HG03039 (cell line): ENCODE data around the gene TCF25.
"Not testable (repeated sequence)": the region's sequence is repeated elsewhere in the genome, so short reads cannot be mapped to it uniquely, and the experiment has no call there.

Experiments used
- ATAC-seq: cut with Tn5 transposase; IDR thresholded peaks from one replicate; pipeline ENCODE4 v1.9.1; 2021; ENCODE audit warnings: mild to moderate bottlenecking, moderate library complexity; ENCODE audit not compliant: unreplicated experiment

The TCF25 gene

GRCh38 chr16:89917773-89918452, 44.5 kb downstream of the TCF25 start:
- ATAC-seq = peak; percentile 56

- peak; percentile 11 for ATAC-seq
Measured at GRCh38 chr16:89918453-89919347, 45.3 kb downstream of the TCF25 start, which contains the start of gene MC1R. Gene MC1R, plus strand, starts transcription at chr16:89918862. Its CDS starts 397 bp downstream, at chr16:89919259.

- ATAC-seq = no peak
Measured at GRCh38 chr16:89919535-89920406, 46.4 kb downstream of the TCF25 start.

GRCh38 chr16:89920723-89921122, 47.3 kb downstream of the TCF25 start:
- ATAC-seq = no peak

- no peak for ATAC-seq
Measured at GRCh38 chr16:89921131-89921701, 47.8 kb downstream of the TCF25 start.

GRCh38 chr16:89921702-89922476, 48.5 kb downstream of the TCF25 start:
- ATAC-seq = no peak

- no peak for ATAC-seq
Measured at GRCh38 chr16:89922477-89922883, 49.1 kb downstream of the TCF25 start.

GRCh38 chr16:89922884-89923639, 49.7 kb downstream of the TCF25 start, which contains the start of gene TUBB3:
Gene TUBB3, plus strand, starts transcription at chr16:89923342. Its CDS starts 60 bp downstream, at chr16:89923402.
- no peak for ATAC-seq

- ATAC-seq = no peak
Measured at GRCh38 chr16:89923640-89924296, 50.4 kb downstream of the TCF25 start.

- ATAC-seq = no peak
Measured at GRCh38 chr16:89924297-89924924, 51.0 kb downstream of the TCF25 start.

GRCh38 chr16:89924925-89925307, 51.5 kb downstream of the TCF25 start:
- ATAC-seq = no peak

- no peak for ATAC-seq
Measured at GRCh38 chr16:89925596-89926079, 52.2 kb downstream of the TCF25 start.

GRCh38 chr16:89931305-89931896, 58.0 kb downstream of the TCF25 start:
- ATAC-seq = no peak

GRCh38 chr16:89931964-89932363, 58.6 kb downstream of the TCF25 start:
- ATAC-seq = no peak

GRCh38 chr16:89934019-89934418, 60.6 kb downstream of the TCF25 start:
- not testable (repeated sequence) for ATAC-seq

GRCh38 chr16:89934611-89935553, 61.5 kb downstream of the TCF25 start:
- no peak for ATAC-seq
